Hepatocyte (in vitro differentiated cells): ENCODE results near the gene PDLIM4. TPM values are rescaled to one million over a fixed set of nuclear protein-coding genes. Genes with fewer than 3 reads are reported as not detected.

Experiments used
- DNase-seq: peaks from one replicate; pipeline ENCODE4 v3.0.0-alpha.2; 2016; ENCODE audit warnings: low spot score
- H2AFZ ChIP-seq: fragments of 200-600 bp; sonication (generic); 2 replicates; pipeline ENCODE4 v1.6.0; 2016; ENCODE audit warnings: antibody characterized with exemption, mild to moderate bottlenecking
- H3K27ac ChIP-seq: fragments of 200-600 bp; sonication (generic); 2 replicates; pipeline ENCODE4 v1.5.1; 2016; ENCODE audit warnings: mild to moderate bottlenecking
- H3K27me3 ChIP-seq: fragments of 200-600 bp; sonication (generic); 2 replicates; pipeline ENCODE4 v1.6.1; 2016
- H3K36me3 ChIP-seq: fragments of 200-600 bp; sonication (generic); replicated peaks from 2 replicates; pipeline ENCODE4 v1.5.1; 2016; ENCODE audit warnings: low read depth; ENCODE audit not compliant: insufficient read depth
- H3K4me1 ChIP-seq: fragments of 200-600 bp; sonication (generic); 2 replicates; pipeline ENCODE4 v1.5.1; 2016; ENCODE audit warnings: mild to moderate bottlenecking, moderate library complexity; ENCODE audit not compliant: insufficient read depth
- H3K4me2 ChIP-seq: fragments of 200-600 bp; sonication (generic); 2 replicates; pipeline ENCODE4 v1.6.0; 2016
- H3K4me3 ChIP-seq: fragments of 200-600 bp; sonication (generic); 2 replicates; pipeline ENCODE4 v1.5.1; 2016; ENCODE audit warnings: mild to moderate bottlenecking
- H3K79me2 ChIP-seq: fragments of 200-600 bp; sonication (generic); 2 replicates; pipeline ENCODE4 v1.6.0; 2017; ENCODE audit warnings: mild to moderate bottlenecking
- H3K9me2 ChIP-seq: fragments of 200-600 bp; sonication (generic); replicated peaks from 2 replicates; pipeline ENCODE4 v1.6.0; 2017; ENCODE audit warnings: mild to moderate bottlenecking; ENCODE audit not compliant: insufficient read depth
- H3K9me3 ChIP-seq: fragments of 200-600 bp; sonication (generic); 2 replicates; pipeline ENCODE4 v1.5.1; 2016; ENCODE audit warnings: low read depth, mild to moderate bottlenecking
- H4K20me1 ChIP-seq: fragments of 200-600 bp; sonication (generic); 2 replicates; pipeline ENCODE4 v1.6.0; 2016; ENCODE audit warnings: mild to moderate bottlenecking; ENCODE audit not compliant: insufficient read depth, poor library complexity, severe bottlenecking
- EZH2 ChIP-seq: fragments of 200-600 bp; sonication (generic); IDR thresholded peaks from 2 replicates; pipeline ENCODE4 v1.6.1; 2016; ENCODE audit warnings: antibody characterized with exemption, mild to moderate bottlenecking, borderline replicate concordance
- EZH2phosphoT487 ChIP-seq: fragments of 200-600 bp; sonication (generic); IDR thresholded peaks from one replicate; pipeline ENCODE4 v1.6.1; 2018; ENCODE audit warnings: antibody characterized with exemption, mild to moderate bottlenecking, low read depth, moderate library complexity; ENCODE audit not compliant: unreplicated experiment, severe bottlenecking
- WGBS: methylation state at CpG from one replicate; pipeline ENCODE4 v1.1.6; 2016; ENCODE audit warnings: low lambda C conversion rate; ENCODE audit errors: missing lambda C conversion rate; 5-methylcytosine and 5-hydroxymethylcytosine counted together
- polyA plus RNA-seq: library from polyadenylated mRNA; unstranded; fragments of >200 nt; fragmentation: Nextera tagmentation; extraction: Ambion mirVana; gene quantifications from 2 replicates; pipeline ENCODE4 v1.2.1, GENCODE V29; 2016
- total RNA-seq: library from RNA; depleted of rRNA; stranded (reverse); fragments of >200 nt; gene quantifications from 2 replicates; pipeline ENCODE4 v1.2.3, GENCODE V29; 2014
- TF ChIP-seq, protein P1 (sequence below): fragments of 200-600 bp; sonication (generic); IDR thresholded peaks from 2 replicates; pipeline ENCODE4 v1.5.1; 2016; ENCODE audit warnings: antibody characterized with exemption, mild to moderate bottlenecking; ENCODE audit not compliant: poor library complexity

Gene PDLIM4
- total and polyA plus RNA-seq, 2 experiments from 2014 or later: 16.4 to 102 TPM

GRCh38 chr5:132296412-132297016 is 39.0 kb downstream of the PDLIM4 start:
- Histone ChIP-seq H3K27ac (no peak overlapping the region), H3K9me3 (no peaks in the 10 kb centered on the region), H2AFZ (no peak overlapping the region), H3K79me2 (peaks cover 9% of the 10 kb centered on the region), H3K27me3 (no peaks in the 10 kb centered on the region), H4K20me1 (no peaks in the 10 kb centered on the region), H3K4me1 (peaks cover 9% of the 10 kb centered on the region), H3K36me3 (no peaks in the 10 kb centered on the region), H3K4me2 (no peak overlapping the region), H3K9me2 (no peaks in the 10 kb centered on the region), H3K4me3 (no peak overlapping the region)
- DNase-seq: no peak
- 90% methylated on average over 8 of the region's 8 CpGs for WGBS
- TF ChIP-seq, protein P1, sequence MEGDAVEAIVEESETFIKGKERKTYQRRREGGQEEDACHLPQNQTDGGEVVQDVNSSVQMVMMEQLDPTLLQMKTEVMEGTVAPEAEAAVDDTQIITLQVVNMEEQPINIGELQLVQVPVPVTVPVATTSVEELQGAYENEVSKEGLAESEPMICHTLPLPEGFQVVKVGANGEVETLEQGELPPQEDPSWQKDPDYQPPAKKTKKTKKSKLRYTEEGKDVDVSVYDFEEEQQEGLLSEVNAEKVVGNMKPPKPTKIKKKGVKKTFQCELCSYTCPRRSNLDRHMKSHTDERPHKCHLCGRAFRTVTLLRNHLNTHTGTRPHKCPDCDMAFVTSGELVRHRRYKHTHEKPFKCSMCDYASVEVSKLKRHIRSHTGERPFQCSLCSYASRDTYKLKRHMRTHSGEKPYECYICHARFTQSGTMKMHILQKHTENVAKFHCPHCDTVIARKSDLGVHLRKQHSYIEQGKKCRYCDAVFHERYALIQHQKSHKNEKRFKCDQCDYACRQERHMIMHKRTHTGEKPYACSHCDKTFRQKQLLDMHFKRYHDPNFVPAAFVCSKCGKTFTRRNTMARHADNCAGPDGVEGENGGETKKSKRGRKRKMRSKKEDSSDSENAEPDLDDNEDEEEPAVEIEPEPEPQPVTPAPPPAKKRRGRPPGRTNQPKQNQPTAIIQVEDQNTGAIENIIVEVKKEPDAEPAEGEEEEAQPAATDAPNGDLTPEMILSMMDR: no peak
- TF ChIP-seq EZH2phosphoT487 (no peak), EZH2 (no peak)

GRCh38 chr5:132297211-132297940 is 39.9 kb downstream of the PDLIM4 start:
- Histone ChIP-seq H3K27ac (no peak overlapping the region), H3K27me3 (no peaks in the 10 kb centered on the region), H3K4me3 (no peak overlapping the region), H3K36me3 (no peaks in the 10 kb centered on the region), H4K20me1 (no peaks in the 10 kb centered on the region), H3K9me2 (no peaks in the 10 kb centered on the region), H3K79me2 (peaks cover 9% of the 10 kb centered on the region), H3K9me3 (no peaks in the 10 kb centered on the region), H3K4me2 (no peak overlapping the region), H3K4me1 (peaks cover 7% of the 10 kb centered on the region), H2AFZ (no peak overlapping the region)
- TF ChIP-seq EZH2 (no peak), EZH2phosphoT487 (no peak)
- TF ChIP-seq, protein P1: no peak
- 94% methylated on average over 4 of the region's 4 CpGs for WGBS
- no peak for DNase-seq

DNA sequence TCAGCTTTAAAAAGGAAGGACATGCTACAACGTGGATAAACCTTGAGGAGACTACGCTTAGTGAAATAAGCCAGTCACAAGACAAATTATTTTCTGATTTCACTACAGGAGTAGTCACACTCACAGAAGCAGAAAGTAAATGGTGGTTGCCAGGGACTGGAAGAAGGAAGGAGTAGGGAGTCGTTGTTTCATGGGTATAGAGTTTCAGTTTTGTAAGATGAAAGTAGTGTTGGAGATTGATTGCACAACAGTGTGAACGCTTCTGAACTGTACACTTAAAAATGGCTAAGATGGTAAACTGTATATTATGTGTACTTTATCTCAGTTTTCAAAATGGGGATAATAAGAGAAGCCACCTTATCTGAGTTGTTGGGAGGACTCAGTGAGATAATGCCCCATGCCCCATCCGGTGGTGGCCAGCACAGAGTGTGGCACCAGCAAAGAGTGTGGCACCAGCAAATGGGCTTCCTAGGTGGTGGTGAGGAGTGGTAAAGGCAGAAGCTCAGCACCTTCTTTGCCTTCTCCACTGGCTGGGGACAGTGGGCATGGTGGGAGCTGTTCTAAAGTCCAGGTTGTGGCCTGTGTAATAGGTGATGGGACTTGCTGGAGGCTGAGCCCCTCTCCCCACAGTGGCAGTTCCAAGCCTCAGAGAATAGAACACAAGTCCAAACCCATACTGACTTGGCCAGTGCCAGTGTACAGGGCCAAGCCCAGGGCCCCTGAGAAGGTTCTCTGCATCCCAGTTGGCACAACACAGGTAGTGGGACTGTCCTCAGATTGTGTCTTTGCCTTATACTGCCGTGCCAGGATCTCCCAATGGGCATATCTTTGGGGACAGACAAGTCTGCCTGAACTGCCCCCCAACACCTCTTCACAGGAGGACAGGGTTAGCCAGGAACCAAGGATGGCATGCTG is 41.1 kb downstream of the PDLIM4 start:
- Histone ChIP-seq H3K36me3 (no peaks in the 10 kb centered on the region), H3K27ac (no peak overlapping the region), H3K4me2 (no peak overlapping the region), H3K9me3 (no peaks in the 10 kb centered on the region), H3K9me2 (no peaks in the 10 kb centered on the region), H3K79me2 (peaks cover 9% of the 10 kb centered on the region), H4K20me1 (no peaks in the 10 kb centered on the region), H3K27me3 (no peaks in the 10 kb centered on the region), H3K4me1 (no peaks in the 10 kb centered on the region), H2AFZ (no peak overlapping the region), H3K4me3 (no peak overlapping the region)
- TF ChIP-seq EZH2phosphoT487: no peak
- TF ChIP-seq, protein P1: no peak
- TF ChIP-seq EZH2: no peak
- 81% methylated on average over 6 of the region's 6 CpGs for WGBS
- DNase-seq: no peak
